PC-3 (cell line): ENCODE measurements around the gene ADCY2. TPM values are rescaled to one million over a fixed set of nuclear protein-coding genes. Genes with fewer than 3 reads are reported as not detected.

Experiments
- ATAC-seq: fragments of 200-7000 bp; cut with Tn5 transposase; 2 replicates; pipeline ENCODE4 v1.9.1; 2020; ENCODE audit warnings: mild to moderate bottlenecking, moderate library complexity
- BruUV-seq: library from RNA; stranded (reverse); fragments of 400-500 nt; replicated peaks from 2 replicates; lab custom pipeline; 2021; lab: Mats Ljungman, UMichigan
- CTCF ChIA-PET: fragments of 300-600 bp; sonication (Branson Sonifier 250); formaldehyde crosslinking; loops from one replicate; lab custom pipeline; 2022; ENCODE audit warnings: antibody characterized with exemption; lab: Charles Lee
- POLR2A ChIA-PET: fragments of 300-600 bp; sonication (Branson Sonifier 250); formaldehyde crosslinking; loops from one replicate; lab custom pipeline; 2022; ENCODE audit warnings: antibody characterized with exemption; ENCODE audit not compliant: unreplicated experiment; lab: Charles Lee
- DNase-seq: peaks from one replicate; pipeline ENCODE4 v3.0.0-alpha.2; 2015
- H2AFZ ChIP-seq: fragments of 300-600 bp; sonication (generic); 2 replicates; pipeline ENCODE4 v1.6.0; 2016; ENCODE audit warnings: antibody characterized with exemption, low read length
- H3F3A ChIP-seq: fragments of 300-600 bp; sonication (generic); one replicate; pipeline ENCODE4 v1.6.0; 2017; ENCODE audit warnings: antibody characterized with exemption, low read length, control low read depth, mild to moderate bottlenecking; ENCODE audit not compliant: unreplicated experiment
- H3K27ac ChIP-seq: fragments of 300-600 bp; sonication (generic); 2 replicates; pipeline ENCODE4 v1.5.1; 2016; ENCODE audit warnings: mild to moderate bottlenecking, low read length
- H3K27me3 ChIP-seq: fragments of 300-600 bp; sonication (generic); 2 replicates; pipeline ENCODE4 v1.6.1; 2016; ENCODE audit warnings: low read length, mixed read lengths
- H3K36me3 ChIP-seq: fragments of 300-600 bp; sonication (generic); 2 replicates; pipeline ENCODE4 v1.6.1; 2016; ENCODE audit warnings: low read depth, mixed run types, low read length, mixed read lengths
- H3K4me1 ChIP-seq: fragments of 300-600 bp; sonication (generic); 2 replicates; pipeline ENCODE4 v1.5.1; 2016; ENCODE audit warnings: low read length; ENCODE audit not compliant: insufficient read depth
- H3K4me2 ChIP-seq: fragments of 300-600 bp; sonication (generic); 2 replicates; pipeline ENCODE4 v1.6.0; 2016; ENCODE audit warnings: low read length
- H3K4me3 ChIP-seq: fragments of 300-600 bp; sonication (generic); 2 replicates; pipeline ENCODE4 v1.5.1; 2016; ENCODE audit warnings: mild to moderate bottlenecking, low read length, mixed read lengths
- H3K79me2 ChIP-seq: fragments of 300-600 bp; sonication (generic); 2 replicates; pipeline ENCODE4 v1.6.1; 2017; ENCODE audit warnings: low read length, mixed read lengths
- H3K9ac ChIP-seq: fragments of 300-600 bp; sonication (generic); 2 replicates; pipeline ENCODE4 v1.6.0; 2016; ENCODE audit warnings: mild to moderate bottlenecking, low read length
- H3K9me2 ChIP-seq: fragments of 300-600 bp; sonication (generic); replicated peaks from 2 replicates; pipeline ENCODE4 v1.6.1; 2016; ENCODE audit warnings: mixed run types, low read length, mixed read lengths
- H3K9me3 ChIP-seq: fragments of 300-600 bp; sonication (generic); 2 replicates; pipeline ENCODE4 v1.6.1; 2016; ENCODE audit warnings: low read length, mixed read lengths
- H4K20me1 ChIP-seq: fragments of 300-600 bp; sonication (generic); 2 replicates; pipeline ENCODE4 v1.6.1; 2016; ENCODE audit warnings: low read length, mixed read lengths
- EZH2 ChIP-seq: fragments of 300-600 bp; sonication (generic); IDR thresholded peaks from one replicate; pipeline ENCODE4 v1.6.1; 2017; ENCODE audit warnings: antibody characterized with exemption, mild to moderate bottlenecking, low read length; ENCODE audit not compliant: unreplicated experiment
- EZH2phosphoT487 ChIP-seq: fragments of 300-600 bp; sonication (generic); IDR thresholded peaks from 2 replicates; pipeline ENCODE4 v1.6.1; 2018; ENCODE audit warnings: mild to moderate bottlenecking, antibody characterized with exemption, low read length, borderline replicate concordance
- intact Hi-C: fragments of 100-400 bp; cut with micrococcal nuclease; formaldehyde crosslinking; loops from 2 replicates; pipeline ENCODE4 v1.9.0; 2023
- total RNA-seq: library from RNA; depleted of rRNA; stranded (reverse); fragments of >200 nt; gene quantifications from 2 replicates; pipeline ENCODE4 v1.2.3, GENCODE V29; 2014
- TF ChIP-seq, protein P1 (sequence below): fragments of 300-600 bp; sonication (generic); conservative IDR thresholded peaks from 2 replicates; pipeline ENCODE4 v1.5.1; 2017; ENCODE audit warnings: antibody characterized with exemption, low read depth, mild to moderate bottlenecking, low read length

Gene ADCY2
- total RNA-seq, 1 experiment from 2014 or later: not detected

DNA sequence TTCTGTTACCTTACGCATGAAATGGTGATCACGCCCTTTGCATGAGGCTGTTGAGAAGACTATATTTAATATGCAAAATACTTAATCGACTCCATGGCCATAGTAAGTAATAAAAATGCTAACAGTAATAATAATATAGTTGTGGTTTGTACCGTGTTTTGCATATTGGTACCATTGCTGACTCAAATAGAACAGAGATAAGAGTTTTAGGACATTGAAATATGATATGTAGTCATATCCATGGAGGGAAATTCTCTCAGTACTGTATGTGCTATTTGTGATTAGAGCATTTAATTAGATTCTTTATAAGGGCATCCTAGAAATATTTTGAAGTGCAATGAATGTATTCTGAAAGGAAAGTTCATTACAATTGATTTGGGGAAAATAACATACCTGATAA is 413.1 kb downstream of the ADCY2 start:
- TF ChIP-seq, protein P1, sequence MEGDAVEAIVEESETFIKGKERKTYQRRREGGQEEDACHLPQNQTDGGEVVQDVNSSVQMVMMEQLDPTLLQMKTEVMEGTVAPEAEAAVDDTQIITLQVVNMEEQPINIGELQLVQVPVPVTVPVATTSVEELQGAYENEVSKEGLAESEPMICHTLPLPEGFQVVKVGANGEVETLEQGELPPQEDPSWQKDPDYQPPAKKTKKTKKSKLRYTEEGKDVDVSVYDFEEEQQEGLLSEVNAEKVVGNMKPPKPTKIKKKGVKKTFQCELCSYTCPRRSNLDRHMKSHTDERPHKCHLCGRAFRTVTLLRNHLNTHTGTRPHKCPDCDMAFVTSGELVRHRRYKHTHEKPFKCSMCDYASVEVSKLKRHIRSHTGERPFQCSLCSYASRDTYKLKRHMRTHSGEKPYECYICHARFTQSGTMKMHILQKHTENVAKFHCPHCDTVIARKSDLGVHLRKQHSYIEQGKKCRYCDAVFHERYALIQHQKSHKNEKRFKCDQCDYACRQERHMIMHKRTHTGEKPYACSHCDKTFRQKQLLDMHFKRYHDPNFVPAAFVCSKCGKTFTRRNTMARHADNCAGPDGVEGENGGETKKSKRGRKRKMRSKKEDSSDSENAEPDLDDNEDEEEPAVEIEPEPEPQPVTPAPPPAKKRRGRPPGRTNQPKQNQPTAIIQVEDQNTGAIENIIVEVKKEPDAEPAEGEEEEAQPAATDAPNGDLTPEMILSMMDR: no peak
- no peak for TF ChIP-seq EZH2phosphoT487
- no peak for TF ChIP-seq EZH2
- DNase-seq (no peak), ATAC-seq (no peak)
- intact Hi-C loops: no loop called here
- CTCF ChIA-PET: no interaction called here
- no peaks in the 10 kb centered on the region for H3K9me2 ChIP-seq
- H3K4me3 ChIP-seq: no peak overlapping the region
- H3K27me3 ChIP-seq: peaks cover 46% of the 10 kb centered on the region
- H2AFZ ChIP-seq: no peak overlapping the region
- H3K79me2 ChIP-seq: no peaks in the 10 kb centered on the region
- H3K27ac ChIP-seq: no peak overlapping the region
- no peaks in the 10 kb centered on the region for H3K9me3 ChIP-seq
- no peak overlapping the region for H3K9ac ChIP-seq
- no peaks in the 10 kb centered on the region for H4K20me1 ChIP-seq
- POLR2A ChIA-PET: no interaction called here
- BruUV-seq: no TSS peak
- no peaks in the 10 kb centered on the region for H3K36me3 ChIP-seq
- H3F3A ChIP-seq: no peaks in the 10 kb centered on the region
- H3K4me1 ChIP-seq: no peaks in the 10 kb centered on the region
- H3K4me2 ChIP-seq: no peak overlapping the region

DNA sequence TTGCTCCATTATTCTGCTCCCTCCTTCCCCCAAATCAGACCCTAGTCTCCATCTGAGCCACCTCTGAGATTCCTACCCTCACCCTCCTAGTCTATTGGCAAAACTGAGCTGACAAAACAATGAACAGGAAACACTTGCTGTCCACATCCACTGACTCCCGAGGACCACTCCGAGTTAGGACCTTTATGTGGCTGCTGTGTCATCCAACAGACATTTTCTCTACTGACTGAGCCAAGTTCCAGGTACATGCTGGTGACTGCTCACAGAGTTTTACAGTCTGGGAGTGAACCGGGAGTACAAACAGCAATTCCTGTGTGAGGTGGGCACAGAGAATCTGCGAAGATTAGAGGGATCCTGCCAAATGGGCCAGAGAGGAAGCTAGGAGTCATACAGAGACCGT is 415.8 kb downstream of the ADCY2 start:
- BruUV-seq: no TSS peak
- POLR2A ChIA-PET: no interaction called here
- Histone ChIP-seq H3K9ac (no peak overlapping the region), H3K27ac (no peak overlapping the region), H2AFZ (no peak overlapping the region), H3K36me3 (no peaks in the 10 kb centered on the region), H3K27me3 (peaks cover 59% of the 10 kb centered on the region), H3K79me2 (no peaks in the 10 kb centered on the region), H3K4me3 (no peak overlapping the region), H3K9me2 (no peaks in the 10 kb centered on the region), H4K20me1 (no peaks in the 10 kb centered on the region), H3K4me1 (no peaks in the 10 kb centered on the region), H3K9me3 (no peaks in the 10 kb centered on the region), H3K4me2 (no peak overlapping the region), H3F3A (no peaks in the 10 kb centered on the region)
- DNase-seq (no peak), ATAC-seq (no peak)
- intact Hi-C loops: no loop called here
- TF ChIP-seq, protein P1: no peak
- no peak for TF ChIP-seq EZH2
- CTCF ChIA-PET: no interaction called here

DNA sequence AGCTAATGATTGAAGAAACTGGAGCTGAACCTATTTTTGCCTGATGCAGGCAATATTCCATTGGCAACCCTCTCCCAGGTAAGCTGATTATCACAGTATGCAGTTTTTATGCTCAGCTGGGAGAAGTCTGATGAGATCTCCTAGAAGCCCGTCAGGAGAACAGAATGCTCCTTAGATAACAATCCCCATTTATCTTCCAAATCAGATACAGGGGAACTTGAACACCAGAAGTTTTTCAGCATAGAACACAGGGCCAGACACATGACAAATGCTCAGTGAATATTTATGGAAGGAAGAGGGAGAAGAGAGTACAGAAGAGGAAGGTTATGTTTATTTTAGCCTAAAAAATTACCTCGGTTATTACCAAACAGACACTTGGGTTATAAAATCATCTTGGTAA is 417.1 kb downstream of the ADCY2 start:
- Histone ChIP-seq H3K4me3 (no peak overlapping the region), H3K4me1 (no peaks in the 10 kb centered on the region), H3K27ac (no peak overlapping the region), H3K9ac (no peak overlapping the region), H2AFZ (no peak overlapping the region), H4K20me1 (no peaks in the 10 kb centered on the region), H3F3A (no peaks in the 10 kb centered on the region), H3K4me2 (no peak overlapping the region), H3K79me2 (no peaks in the 10 kb centered on the region), H3K27me3 (peaks cover 72% of the 10 kb centered on the region), H3K36me3 (no peaks in the 10 kb centered on the region), H3K9me3 (no peaks in the 10 kb centered on the region), H3K9me2 (no peaks in the 10 kb centered on the region)
- POLR2A ChIA-PET: no interaction called here
- intact Hi-C loops: no loop called here
- TF ChIP-seq EZH2phosphoT487: no peak
- TF ChIP-seq, protein P1: no peak
- TF ChIP-seq EZH2: no peak
- no peak for DNase-seq
- CTCF ChIA-PET: no interaction called here
- no peak for ATAC-seq
- no TSS peak for BruUV-seq
